Measurements from ENCODE around the gene PAK4.

PAK4 gene

GRCh38 chr19:39223703-39224279 lies 98.2 kb downstream of the PAK4 start:
- no peak overlapping the region for H3K27ac ChIP-seq (ENCODE audit: insufficient read depth in 1 of 2, low read depth in 1 of 2, low read length in 2 of 2, poor library complexity in 1 of 2, severe bottlenecking in 2 of 2)
- no peaks in the 10 kb centered on the region for H3K9me3 ChIP-seq (ENCODE audit: control extremely low read depth in 1 of 5, control insufficient read depth in 4 of 5, insufficient read depth in 2 of 5, low read depth in 1 of 5, low read length in 4 of 5)
- no peaks in the 10 kb centered on the region for H3K36me3 ChIP-seq (ENCODE audit: control insufficient read depth in 4 of 4, insufficient read depth in 4 of 4, low read length in 3 of 4)
- CTCF ChIA-PET: interaction anchor here (0.7 to 5.2 kb wide), 3 partner anchors 16 to 105 kb away, joined by 3 to 39 read pairs (median 3); no protein-coding TSS in a partner anchor
- peak; percentile 29 to 69 (median 67) for DNase-seq
- peaks cover 0 to 3% (median 0%) of the 10 kb centered on the region in 5 experiments for H3K27me3 ChIP-seq (replicated peaks in 2 of 5; ENCODE audit: control insufficient read depth in 4 of 5, insufficient read depth in 5 of 5, low read length in 4 of 5)
- no peak overlapping the region for H3K4me3 ChIP-seq (ENCODE audit: control insufficient read depth in 1 of 7, extremely low read depth in 1 of 7, insufficient read depth in 4 of 7, low read depth in 2 of 7, low read length in 6 of 7)
- 0% methylated on average over 2 of the region's 4 CpGs for WGBS (ENCODE audit: insufficient coverage)
- H3K4me1 ChIP-seq (ENCODE audit: control extremely low read depth in 1 of 4, control insufficient read depth in 4 of 4, insufficient read depth in 4 of 4, low read length in 3 of 4): peaks cover 0 to 7% (median 0%) of the 10 kb centered on the region in 4 experiments
- POLR2A ChIA-PET: no interaction called here

- Histone ChIP-seq H3K4me1 (ENCODE audit: control extremely low read depth in 1 of 4, control insufficient read depth in 4 of 4, insufficient read depth in 4 of 4, low read length in 3 of 4) (peaks cover 0 to 7% (median 0%) of the 10 kb centered on the region in 4 experiments), H3K36me3 (ENCODE audit: control insufficient read depth in 4 of 4, insufficient read depth in 4 of 4, low read length in 3 of 4) (no peaks in the 10 kb centered on the region), H3K27me3 (replicated peaks in 2 of 5; ENCODE audit: control insufficient read depth in 4 of 5, insufficient read depth in 5 of 5, low read length in 4 of 5) (no peaks in the 10 kb centered on the region), H3K27ac (ENCODE audit: insufficient read depth in 1 of 2, low read depth in 1 of 2, low read length in 2 of 2, poor library complexity in 1 of 2, severe bottlenecking in 2 of 2) (no peak overlapping the region), H3K9me3 (ENCODE audit: control extremely low read depth in 1 of 5, control insufficient read depth in 4 of 5, insufficient read depth in 2 of 5, low read depth in 1 of 5, low read length in 4 of 5) (no peaks in the 10 kb centered on the region), H3K4me3 (ENCODE audit: control insufficient read depth in 1 of 7, extremely low read depth in 1 of 7, insufficient read depth in 4 of 7, low read depth in 2 of 7, low read length in 6 of 7) (no peak overlapping the region)
- DNase-seq: peak; percentile 66 to 85 (median 84)
- POLR2A ChIA-PET: no interaction called here
- WGBS (ENCODE audit: insufficient coverage): 0% methylated on average over 3 of the region's 3 CpGs
- CTCF ChIA-PET: interaction anchor here (2.0 to 5.2 kb wide), 2 partner anchors 13 to 104 kb away, joined by 5 to 39 read pairs; no protein-coding TSS in a partner anchor
These were observed 99.3 kb downstream of the PAK4 start for GRCh38 chr19:39224910-39225309.

All from common myeloid progenitor, CD34-positive (primary cell).